Common myeloid progenitor, CD34-positive (primary cell): ENCODE measurements around the gene ZFYVE9.

Experiments used
- CTCF ChIA-PET: fragments of 350-600 bp; sonication (Branson Sonifier 250); formaldehyde crosslinking; loops from one replicate; lab custom pipeline; 2021; ENCODE audit warnings: antibody characterized with exemption; lab: Charles Lee
- POLR2A ChIA-PET: fragments of 350-600 bp; sonication (Branson Sonifier 250); formaldehyde crosslinking; loops from one replicate; lab custom pipeline; 2021; ENCODE audit warnings: antibody characterized with exemption; lab: Charles Lee
- DNase-seq, 3 donors: peaks; one replicate each; pipeline versions ENCODE4 v3.0.0 to v3.0.0-alpha.2; 2013
- H3K27ac ChIP-seq, 2 experiments: 1 replicate in 1 of 2; 2 replicates in 1 of 2; pipeline ENCODE4 v1.7.0; 2013; ENCODE audit warnings: inconsistent platforms in 2 of 2, low read length in 2 of 2, mild to moderate bottlenecking in 2 of 2, low read depth in 1 of 2, moderate library complexity in 1 of 2; ENCODE audit not compliant: severe bottlenecking in 2 of 2, insufficient read depth in 1 of 2, poor library complexity in 1 of 2
- H3K27me3 ChIP-seq, 5 experiments: replicated peaks in 2 of 5; 1 replicate in 3 of 5; 2 replicates in 2 of 5; pipeline versions ENCODE4 v1.6.1 to v1.7.0; 2013; ENCODE audit warnings: low read length in 4 of 5, mild to moderate bottlenecking in 2 of 5, moderate library complexity in 2 of 5, inconsistent platforms in 1 of 5; ENCODE audit not compliant: insufficient read depth in 5 of 5, control insufficient read depth in 4 of 5
- H3K36me3 ChIP-seq, 4 experiments: 1 replicate in 2 of 4; 2 replicates in 2 of 4; pipeline versions ENCODE4 v1.6.1 to v1.7.0; 2013; ENCODE audit warnings: low read length in 3 of 4, control low read depth in 1 of 4, mild to moderate bottlenecking in 1 of 4; ENCODE audit not compliant: control insufficient read depth in 4 of 4, insufficient read depth in 4 of 4
- H3K4me1 ChIP-seq, 4 experiments: 1 replicate in 3 of 4; 2 replicates in 1 of 4; pipeline versions ENCODE4 v1.6.1 to v1.7.1; 2013; ENCODE audit warnings: low read length in 3 of 4, mild to moderate bottlenecking in 3 of 4, control low read depth in 1 of 4, inconsistent platforms in 1 of 4, moderate library complexity in 1 of 4; ENCODE audit not compliant: control insufficient read depth in 4 of 4, insufficient read depth in 4 of 4; ENCODE audit errors: control extremely low read depth in 1 of 4
- H3K4me3 ChIP-seq, 7 experiments: 1 replicate in 4 of 7; 2 replicates in 3 of 7; pipeline versions ENCODE4 v1.5.1 to v1.7.0; 2013; ENCODE audit warnings: mild to moderate bottlenecking in 7 of 7, low read length in 6 of 7, moderate library complexity in 6 of 7, inconsistent platforms in 2 of 7, low read depth in 2 of 7, control low read depth in 1 of 7; ENCODE audit not compliant: insufficient read depth in 4 of 7, control insufficient read depth in 1 of 7; ENCODE audit errors: extremely low read depth in 1 of 7
- H3K9me3 ChIP-seq, 5 experiments: 1 replicate in 4 of 5; 2 replicates in 1 of 5; pipeline versions ENCODE4 v1.6.1 to v1.7.1; 2013; ENCODE audit warnings: low read length in 4 of 5, mild to moderate bottlenecking in 2 of 5, inconsistent platforms in 1 of 5, low read depth in 1 of 5, moderate library complexity in 1 of 5; ENCODE audit not compliant: control insufficient read depth in 4 of 5, insufficient read depth in 2 of 5; ENCODE audit errors: control extremely low read depth in 1 of 5
- WGBS: methylation state at CpG from one replicate; pipeline ENCODE4 v1.1.5; 2013; ENCODE audit not compliant: insufficient coverage; 5-methylcytosine and 5-hydroxymethylcytosine counted together

The ZFYVE9 gene

DNA sequence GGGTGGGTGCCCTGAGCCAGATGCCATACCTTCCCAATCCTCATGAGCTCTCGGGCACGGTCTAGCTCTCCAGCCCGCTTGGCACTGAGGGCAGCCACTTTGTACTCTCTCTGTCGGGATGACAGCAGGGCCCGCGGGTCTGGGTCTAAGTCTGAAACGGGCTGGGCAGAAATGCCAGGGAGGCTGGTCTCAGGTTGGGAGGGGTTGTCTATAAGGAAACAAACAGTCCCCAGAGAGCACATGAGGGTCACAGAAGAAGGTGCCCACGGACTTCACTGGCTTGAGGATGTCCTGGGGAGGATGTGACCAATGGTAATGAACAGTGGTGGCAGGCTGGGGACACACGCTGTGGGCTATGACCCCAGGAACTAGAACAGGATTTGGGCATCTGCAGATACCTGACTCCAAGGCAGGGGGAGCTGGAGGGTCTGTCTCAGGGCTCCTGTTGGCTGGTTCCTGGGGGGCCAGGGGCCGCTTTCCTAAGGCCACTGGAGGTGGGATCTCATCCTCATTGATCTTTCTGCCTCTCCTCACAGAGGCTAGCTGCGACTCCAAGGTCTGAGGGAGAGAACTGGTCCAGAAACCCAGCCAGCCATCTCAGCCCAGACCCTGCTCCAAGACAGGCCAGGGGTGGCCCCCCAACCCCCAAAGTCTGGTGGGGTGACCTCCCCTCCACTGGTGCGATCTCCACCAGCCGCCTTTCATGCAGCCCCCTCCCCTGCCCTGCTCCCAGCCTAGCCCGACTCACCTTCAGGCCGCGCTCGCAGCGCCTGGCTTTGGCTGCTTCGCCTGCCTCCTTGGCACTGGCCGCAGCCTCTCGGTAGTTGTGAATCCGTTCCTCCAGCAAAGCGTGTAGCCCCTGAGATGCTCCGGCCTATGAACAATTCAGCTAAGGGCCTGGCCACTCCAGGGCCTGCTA, 218.0 kb downstream of the ZFYVE9 start:
- H3K27ac ChIP-seq = no peak overlapping the region
- POLR2A ChIA-PET = no interaction called here
- H3K4me3 ChIP-seq = no peak overlapping the region
- H3K9me3 ChIP-seq = no peaks in the 10 kb centered on the region
- peaks cover under 1 to 8% (median 4%) of the 10 kb centered on the region in 4 experiments for H3K4me1 ChIP-seq
- peaks cover 28 to 87% (median 71%) of the 10 kb centered on the region in 4 experiments for H3K36me3 ChIP-seq
- CTCF ChIA-PET = interaction anchor here (1.5 to 2.4 kb wide), 2 partner anchors 9 to 11 kb away, joined by 3 to 6 read pairs; no protein-coding TSS in a partner anchor
- no peak for DNase-seq
- no peaks in the 10 kb centered on the region for H3K27me3 ChIP-seq
- 97% methylated on average over 24 of the region's 24 CpGs for WGBS

DNA sequence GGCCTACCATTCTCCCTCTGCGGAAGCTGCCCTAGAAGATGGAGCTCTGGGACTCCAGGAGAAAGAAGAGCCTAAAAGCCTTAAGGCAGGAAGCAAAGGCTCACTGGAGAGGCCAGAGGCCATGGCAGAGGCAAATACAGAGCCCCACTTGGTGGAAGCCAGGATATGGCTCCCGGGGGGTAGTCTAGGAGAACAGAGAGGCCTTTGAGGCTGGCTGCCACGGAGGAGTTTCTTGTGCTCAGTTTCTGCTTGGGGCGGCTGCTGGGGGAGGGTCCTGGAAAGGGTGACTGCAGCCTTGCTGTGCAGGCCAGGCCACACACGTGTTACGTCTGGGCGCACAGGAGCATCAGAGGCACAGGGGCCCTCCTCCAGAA, 218.7 kb downstream of the ZFYVE9 start:
- H3K4me3 ChIP-seq = no peak overlapping the region
- WGBS = 100% methylated on average over 7 of the region's 7 CpGs
- peaks cover 28 to 81% (median 64%) of the 10 kb centered on the region in 4 experiments for H3K36me3 ChIP-seq
- peaks cover 4 to 15% (median 10%) of the 10 kb centered on the region in 4 experiments for H3K4me1 ChIP-seq
- CTCF ChIA-PET = interaction anchor here (1.5 to 2.4 kb wide), 2 partner anchors 10 to 12 kb away, joined by 3 to 6 read pairs; no protein-coding TSS in a partner anchor
- POLR2A ChIA-PET = no interaction called here
- no peak overlapping the region for H3K27ac ChIP-seq
- no peaks in the 10 kb centered on the region for H3K9me3 ChIP-seq
- no peak for DNase-seq
- H3K27me3 ChIP-seq = no peaks in the 10 kb centered on the region

DNA sequence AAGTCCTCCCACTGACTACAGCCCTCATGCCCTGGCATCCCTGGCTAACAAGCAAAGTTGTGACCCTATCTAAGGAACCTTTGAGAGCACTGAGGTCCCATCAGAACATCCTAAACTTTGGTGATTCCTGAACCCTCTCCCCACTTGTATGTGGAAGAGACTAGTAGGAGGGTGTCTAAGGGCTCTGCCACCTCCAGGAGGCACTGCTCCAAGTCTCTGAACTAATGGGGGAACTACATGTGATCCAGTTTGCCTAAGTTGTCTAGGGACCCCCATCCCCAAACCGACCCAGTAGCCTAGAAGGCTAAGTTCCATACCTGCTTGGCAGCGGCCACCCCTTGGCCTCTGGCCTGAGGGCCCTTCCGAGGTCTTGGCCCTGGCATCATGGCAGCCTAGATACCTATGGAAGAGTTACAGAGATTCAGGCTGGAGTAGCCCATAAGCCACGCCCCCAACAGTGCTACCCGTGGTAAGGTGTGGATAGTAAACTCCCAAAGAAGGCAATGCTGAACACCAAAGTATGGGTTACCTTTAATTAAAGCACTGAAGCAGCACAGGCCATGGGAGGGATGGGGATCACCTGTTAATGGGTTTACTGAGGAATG, 222.4 kb downstream of the ZFYVE9 start:
- ChIA-PET CTCF (no interaction called here), POLR2A (interaction anchor here (1.5 kb wide), 1 partner anchor 15 kb away, joined by 5 read pairs; no protein-coding TSS in a partner anchor)
- peak overlapping the region in 3 of 7 experiments; percentile 0 to 89 (median 88) for H3K4me3 ChIP-seq
- H3K27ac ChIP-seq = peak overlapping the region in 1 of 2 experiments; percentile 91
- H3K9me3 ChIP-seq = no peaks in the 10 kb centered on the region
- DNase-seq = peak; percentile 7 to 21 (median 17)
- H3K36me3 ChIP-seq = peaks cover 9 to 43% (median 34%) of the 10 kb centered on the region in 4 experiments
- H3K4me1 ChIP-seq = peaks cover 4 to 25% (median 20%) of the 10 kb centered on the region in 4 experiments
- 93% methylated on average over 5 of the region's 5 CpGs for WGBS
- H3K27me3 ChIP-seq = no peaks in the 10 kb centered on the region

DNA sequence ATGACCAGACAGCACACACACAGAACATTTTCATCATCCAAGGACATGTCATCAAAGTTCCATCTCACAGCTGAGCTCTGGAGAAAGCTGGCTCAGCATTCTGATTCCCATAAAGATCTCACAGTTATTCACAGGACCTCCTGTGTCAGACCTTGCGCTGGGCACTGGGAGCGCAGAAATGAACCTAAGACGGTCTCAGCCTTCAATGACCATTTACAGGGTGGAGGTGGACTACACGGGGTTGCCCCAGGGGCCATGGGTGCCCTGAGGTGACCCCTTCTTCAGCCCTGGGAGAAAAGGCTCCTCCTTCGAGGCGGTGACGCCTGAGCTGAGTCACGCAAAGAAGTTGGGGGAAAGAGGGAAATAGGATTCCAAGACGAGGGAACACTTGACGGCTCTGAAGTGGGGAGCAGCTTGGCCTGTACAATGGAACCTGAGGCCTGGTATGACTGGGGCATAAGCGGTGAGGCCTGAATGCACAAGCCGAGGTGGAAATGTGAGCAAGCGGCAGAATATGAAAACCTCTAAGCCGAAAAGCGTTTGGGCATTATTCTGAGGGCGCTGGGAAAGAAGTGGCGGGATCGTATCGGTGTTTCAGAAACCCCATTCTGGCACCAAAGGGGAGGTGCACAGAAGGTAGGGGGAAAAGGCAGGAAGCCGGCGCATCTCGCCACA, 223.3 kb downstream of the ZFYVE9 start:
- Histone ChIP-seq H3K27ac (peak overlapping the region; percentile 77 to 91), H3K27me3 (no peaks in the 10 kb centered on the region), H3K9me3 (no peaks in the 10 kb centered on the region), H3K4me3 (peak overlapping the region; percentile 82 to 91 (median 84)), H3K36me3 (peaks cover 6 to 35% (median 27%) of the 10 kb centered on the region in 4 experiments), H3K4me1 (peaks cover 4 to 25% (median 20%) of the 10 kb centered on the region in 4 experiments)
- CTCF ChIA-PET = no interaction called here
- POLR2A ChIA-PET = interaction anchor here (0.6 to 1.5 kb wide), 2 partner anchors 16 to 29 kb away, joined by 4 to 5 read pairs; no protein-coding TSS in a partner anchor
- DNase-seq = peak in 2 of 3 donors; percentile 31 to 49
- WGBS = 13% methylated on average over 22 of the region's 22 CpGs

DNA sequence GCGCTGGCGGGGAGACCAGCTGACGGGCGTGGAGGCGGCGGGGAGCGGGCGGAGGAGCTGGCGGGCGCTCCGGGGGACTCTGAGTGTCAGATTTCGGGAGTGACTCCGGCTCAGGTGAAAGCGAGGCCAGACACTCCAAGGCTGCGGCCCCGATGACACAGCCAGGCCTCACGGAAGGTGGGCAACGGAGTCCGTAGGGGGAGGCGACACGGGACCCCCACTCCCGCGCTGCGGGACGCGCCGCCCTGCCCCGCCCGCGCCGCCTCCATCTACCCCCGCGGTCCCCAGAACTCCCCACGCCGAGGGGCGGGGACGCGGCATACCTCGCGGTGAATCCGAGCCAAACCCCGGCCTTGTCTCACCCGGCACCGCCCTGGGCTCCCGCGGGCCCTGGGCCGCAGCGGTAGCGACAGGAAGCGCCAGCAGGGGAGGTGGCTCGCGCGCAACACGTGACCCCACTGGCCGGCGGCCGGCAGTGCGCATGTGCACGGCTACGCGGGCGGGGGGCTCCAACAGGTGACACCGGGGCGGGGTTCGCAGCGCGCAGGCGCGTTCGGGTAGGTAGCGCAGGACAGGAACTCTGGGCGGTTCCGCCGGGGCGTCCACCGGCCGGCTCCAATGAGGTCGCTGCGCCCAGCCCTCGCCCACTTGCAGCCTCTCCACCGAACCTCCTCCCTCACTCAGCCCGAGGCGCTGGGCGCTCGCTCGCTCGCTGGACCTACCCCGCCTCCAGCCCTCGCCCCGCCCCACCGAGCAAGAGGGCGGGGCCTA, 224.0 kb downstream of the ZFYVE9 start, which contains the start of gene CC2D1B:
Gene CC2D1B, minus strand, starts transcription at position 460 of the 771 bp plus-strand sequence. CDS start 1,585 bp downstream, outside the sequence.
- peak; percentile 99 for DNase-seq
- H3K27ac ChIP-seq = peak within 1 kb of the TSS; percentile 77 to 91
- no peaks in the 10 kb centered on the region for H3K27me3 ChIP-seq
- under 1% methylated on average over 85 of the region's 92 CpGs for WGBS
- H3K36me3 ChIP-seq = peaks cover 2 to 27% (median 20%) of the 10 kb centered on the region in 4 experiments
- H3K4me3 ChIP-seq = peak within 1 kb of the TSS; percentile 82 to 91 (median 84)
- CTCF ChIA-PET = interaction anchor here (1.1 to 1.2 kb wide), 2 partner anchors 17 to 320 kb away, joined by 3 to 4 read pairs; no protein-coding TSS in a partner anchor
- POLR2A ChIA-PET = interaction anchor here (0.6 to 1.5 kb wide), 3 partner anchors 17 to 38 kb away, joined by 3 to 5 read pairs (median 3); partner anchors contain the start of genes ORC1 and PRPF38A
- H3K9me3 ChIP-seq = no peaks in the 10 kb centered on the region
- peaks cover 4 to 25% (median 20%) of the 10 kb centered on the region in 4 experiments for H3K4me1 ChIP-seq

DNA sequence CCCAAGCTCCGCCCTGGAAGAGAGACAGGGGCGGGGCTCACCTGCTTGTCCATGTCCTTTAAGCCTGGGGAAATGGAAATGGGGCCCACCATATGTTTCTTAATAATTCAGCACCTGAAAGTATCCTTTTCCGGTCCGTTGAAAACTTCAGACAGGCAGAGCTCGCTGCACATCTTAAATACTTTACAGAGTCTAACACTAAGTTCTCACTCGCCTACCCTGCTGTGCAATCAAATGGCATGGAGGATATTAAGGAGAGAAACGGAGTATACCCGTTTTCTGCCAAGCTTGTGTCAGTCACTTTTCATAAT, 224.6 kb downstream of the ZFYVE9 start:
- WGBS = 20% methylated on average over 8 of the region's 8 CpGs
- peaks cover 0 to 22% (median 15%) of the 10 kb centered on the region in 4 experiments for H3K36me3 ChIP-seq
- no peak for DNase-seq
- H3K27me3 ChIP-seq = no peaks in the 10 kb centered on the region
- peaks cover 4 to 25% (median 20%) of the 10 kb centered on the region in 4 experiments for H3K4me1 ChIP-seq
- no peaks in the 10 kb centered on the region for H3K9me3 ChIP-seq
- POLR2A ChIA-PET = interaction anchor here (0.6 to 0.9 kb wide), 2 partner anchors 17 to 38 kb away, joined by 3 read pairs; partner anchors contain the start of genes ORC1 and PRPF38A
- CTCF ChIA-PET = interaction anchor here (1.0 to 1.2 kb wide), 3 partner anchors 18 to 320 kb away, joined by 3 to 4 read pairs (median 3); no protein-coding TSS in a partner anchor
- H3K27ac ChIP-seq = peak overlapping the region in 1 of 2 experiments; percentile 25
- H3K4me3 ChIP-seq = peak overlapping the region in 6 of 7 experiments; percentile 63 to 89 (median 83)
